Fibroblast of lung (primary cell): ENCODE data around the gene RAD23B. TPM values are rescaled to one million over a fixed set of nuclear protein-coding genes. Genes with fewer than 3 reads are reported as not detected.

Experiments used
- DNase-seq, 2 donors: peaks; one replicate each; pipeline versions ENCODE4 v3.0.0 to v3.0.0-alpha.2; 2010; ENCODE audit warnings: low read depth in 2 of 2
- H2AFZ ChIP-seq: 2 replicates; pipeline ENCODE4 v1.5.1; 2012; ENCODE audit warnings: low read length, control low read depth, inconsistent platforms
- H3K27ac ChIP-seq: 2 replicates; pipeline ENCODE4 v1.5.1; 2011; ENCODE audit warnings: low read length, control low read depth; ENCODE audit not compliant: insufficient read depth
- H3K27me3 ChIP-seq: 2 replicates; pipeline ENCODE4 v1.5.1; 2011; ENCODE audit warnings: mild to moderate bottlenecking, low read length; ENCODE audit not compliant: control insufficient read depth, insufficient read depth
- H3K36me3 ChIP-seq: 2 replicates; pipeline ENCODE4 v1.5.1; 2011; ENCODE audit warnings: low read length; ENCODE audit not compliant: control insufficient read depth, insufficient read depth
- H3K4me1 ChIP-seq: 2 replicates; pipeline ENCODE4 v1.5.1; 2011; ENCODE audit warnings: low read length; ENCODE audit not compliant: control insufficient read depth, insufficient read depth; ENCODE audit errors: extremely low read depth
- H3K4me2 ChIP-seq: 2 replicates; pipeline ENCODE4 v1.5.1; 2011; ENCODE audit warnings: low read length, control low read depth; ENCODE audit not compliant: insufficient read depth; ENCODE audit errors: extremely low read depth
- H3K4me3 ChIP-seq, 4 experiments: fragments of 200-600 bp in 1 of 4; sonication (generic) in 1 of 4; replicated peaks in 1 of 4; 2 replicates each; pipeline ENCODE4 v1.5.1; 2011 to 2016; ENCODE audit warnings: low read length in 4 of 4, low read depth in 3 of 4, mild to moderate bottlenecking in 3 of 4, control low read depth in 2 of 4, inconsistent platforms in 1 of 4, mixed read lengths in 1 of 4; ENCODE audit not compliant: insufficient read depth in 1 of 4; ENCODE audit errors: control extremely low read depth in 1 of 4
- H3K79me2 ChIP-seq: 2 replicates; pipeline ENCODE4 v1.5.1; 2012; ENCODE audit warnings: mild to moderate bottlenecking, low read length, inconsistent platforms; ENCODE audit not compliant: control insufficient read depth, insufficient read depth
- H3K9ac ChIP-seq: 2 replicates; pipeline ENCODE4 v1.5.1; 2011; ENCODE audit warnings: mild to moderate bottlenecking, low read length, control low read depth; ENCODE audit not compliant: insufficient read depth
- H3K9me3 ChIP-seq: 2 replicates; pipeline ENCODE4 v1.5.1; 2012; ENCODE audit warnings: low read depth, low read length; ENCODE audit not compliant: control insufficient read depth, insufficient read depth
- H4K20me1 ChIP-seq: 2 replicates; pipeline ENCODE4 v1.5.1; 2011; ENCODE audit warnings: low read length; ENCODE audit not compliant: control insufficient read depth, insufficient read depth; ENCODE audit errors: extremely low read depth
- EZH2 ChIP-seq: IDR thresholded peaks from 2 replicates; pipeline ENCODE4 v1.5.1; 2012; ENCODE audit warnings: low read length, control low read depth, mild to moderate bottlenecking; ENCODE audit errors: missing control alignments
- polyA plus RNA-seq, 2 donors: library from polyadenylated mRNA; depleted of rRNA in 1 of 2; stranded (reverse) in 1 of 2; unstranded in 1 of 2; fragments of >200 nt; gene quantifications; 2 replicates each; pipeline ENCODE4 v1.2.1, GENCODE V29; 2011 to 2012; ENCODE audit warnings: missing spikeins in 1 of 2
- total RNA-seq: library from RNA; depleted of rRNA; stranded (reverse); fragments of >200 nt; gene quantifications from 2 replicates; pipeline ENCODE4 v1.2.1, GENCODE V29; 2014
- TF ChIP-seq, protein P1 (sequence below), 2 donors: IDR thresholded peaks in 1 of 2; conservative IDR thresholded peaks in 1 of 2; 1 replicate in 1 of 2; 2 replicates in 1 of 2; pipeline ENCODE4 v1.5.1; 2011 to 2012; ENCODE audit warnings: low read length in 2 of 2, control low read depth in 1 of 2, inconsistent platforms in 1 of 2, low read depth in 1 of 2, mild to moderate bottlenecking in 1 of 2

Gene RAD23B
- total and polyA plus RNA-seq, 2 donors (not counting 1 experiment from before 2014, with no cell fraction given): 156 to 607 TPM

DNA sequence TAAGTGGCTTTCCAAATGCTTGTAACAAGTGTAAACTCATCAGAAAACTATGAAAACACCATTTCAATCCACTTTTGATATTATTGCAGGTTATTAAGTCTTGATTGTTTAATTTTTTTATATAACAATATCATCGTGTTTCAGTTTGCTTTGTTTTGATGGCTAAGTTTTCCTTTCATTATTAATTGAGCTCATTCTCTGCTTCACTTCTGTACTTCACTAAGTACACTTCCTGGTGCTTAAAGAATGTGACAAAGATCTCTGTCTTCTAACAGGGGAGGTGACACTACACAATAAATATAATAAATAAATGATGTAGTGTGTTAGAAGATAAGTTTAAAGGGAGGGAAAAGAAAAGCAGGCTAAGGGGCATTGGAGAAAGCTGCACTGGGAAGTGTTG lies 13.0 kb upstream of the RAD23B start:
- Histone ChIP-seq H4K20me1 (no peaks in the 10 kb centered on the region), H3K9ac (no peak overlapping the region), H3K4me2 (no peak overlapping the region), H2AFZ (no peak overlapping the region), H3K4me1 (peaks cover 22% of the 10 kb centered on the region), H3K4me3 (peak overlapping the region in 1 of 4 experiments; percentile 11), H3K79me2 (no peaks in the 10 kb centered on the region), H3K27ac (no peak overlapping the region), H3K27me3 (no peaks in the 10 kb centered on the region), H3K9me3 (no peaks in the 10 kb centered on the region), H3K36me3 (no peaks in the 10 kb centered on the region)
- TF ChIP-seq, protein P1, sequence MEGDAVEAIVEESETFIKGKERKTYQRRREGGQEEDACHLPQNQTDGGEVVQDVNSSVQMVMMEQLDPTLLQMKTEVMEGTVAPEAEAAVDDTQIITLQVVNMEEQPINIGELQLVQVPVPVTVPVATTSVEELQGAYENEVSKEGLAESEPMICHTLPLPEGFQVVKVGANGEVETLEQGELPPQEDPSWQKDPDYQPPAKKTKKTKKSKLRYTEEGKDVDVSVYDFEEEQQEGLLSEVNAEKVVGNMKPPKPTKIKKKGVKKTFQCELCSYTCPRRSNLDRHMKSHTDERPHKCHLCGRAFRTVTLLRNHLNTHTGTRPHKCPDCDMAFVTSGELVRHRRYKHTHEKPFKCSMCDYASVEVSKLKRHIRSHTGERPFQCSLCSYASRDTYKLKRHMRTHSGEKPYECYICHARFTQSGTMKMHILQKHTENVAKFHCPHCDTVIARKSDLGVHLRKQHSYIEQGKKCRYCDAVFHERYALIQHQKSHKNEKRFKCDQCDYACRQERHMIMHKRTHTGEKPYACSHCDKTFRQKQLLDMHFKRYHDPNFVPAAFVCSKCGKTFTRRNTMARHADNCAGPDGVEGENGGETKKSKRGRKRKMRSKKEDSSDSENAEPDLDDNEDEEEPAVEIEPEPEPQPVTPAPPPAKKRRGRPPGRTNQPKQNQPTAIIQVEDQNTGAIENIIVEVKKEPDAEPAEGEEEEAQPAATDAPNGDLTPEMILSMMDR (conservative IDR thresholded peaks at IDR 0.05 in 1 of 2, IDR thresholded peaks at IDR 0.05 in 1 of 2; ENCODE audit: low read depth in 1 of 2, low read length in 2 of 2): no peak
- no peak for TF ChIP-seq EZH2
- no peak for DNase-seq

DNA sequence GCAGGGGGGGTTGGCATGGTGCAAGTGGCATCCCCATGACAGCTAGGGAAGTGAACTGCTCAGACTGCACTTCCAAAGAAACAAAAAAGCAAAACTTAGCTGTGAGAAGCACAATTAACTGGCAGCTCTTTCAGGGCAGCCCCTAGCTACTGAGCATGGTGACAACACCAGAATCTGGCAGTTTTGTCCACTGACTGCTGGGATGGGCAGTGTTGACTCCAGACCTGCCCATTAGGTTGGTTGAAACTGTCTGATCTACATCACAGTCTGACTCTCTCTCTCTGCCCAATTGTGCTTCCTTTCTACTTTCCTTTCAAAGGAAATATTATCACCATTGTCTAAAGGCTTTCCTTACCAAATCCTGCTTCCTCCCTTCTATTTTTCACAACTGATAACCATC lies 12.5 kb upstream of the RAD23B start:
- Histone ChIP-seq H3K4me3 (no peak overlapping the region), H4K20me1 (no peaks in the 10 kb centered on the region), H3K27me3 (no peaks in the 10 kb centered on the region), H3K79me2 (no peaks in the 10 kb centered on the region), H3K27ac (no peak overlapping the region), H3K4me2 (no peak overlapping the region), H2AFZ (no peak overlapping the region), H3K9ac (no peak overlapping the region), H3K9me3 (no peaks in the 10 kb centered on the region), H3K4me1 (peaks cover 27% of the 10 kb centered on the region), H3K36me3 (no peaks in the 10 kb centered on the region)
- TF ChIP-seq, protein P1 (conservative IDR thresholded peaks at IDR 0.05 in 1 of 2, IDR thresholded peaks at IDR 0.05 in 1 of 2; ENCODE audit: low read depth in 1 of 2, low read length in 2 of 2): no peak
- TF ChIP-seq EZH2: no peak
- DNase-seq: no peak

DNA sequence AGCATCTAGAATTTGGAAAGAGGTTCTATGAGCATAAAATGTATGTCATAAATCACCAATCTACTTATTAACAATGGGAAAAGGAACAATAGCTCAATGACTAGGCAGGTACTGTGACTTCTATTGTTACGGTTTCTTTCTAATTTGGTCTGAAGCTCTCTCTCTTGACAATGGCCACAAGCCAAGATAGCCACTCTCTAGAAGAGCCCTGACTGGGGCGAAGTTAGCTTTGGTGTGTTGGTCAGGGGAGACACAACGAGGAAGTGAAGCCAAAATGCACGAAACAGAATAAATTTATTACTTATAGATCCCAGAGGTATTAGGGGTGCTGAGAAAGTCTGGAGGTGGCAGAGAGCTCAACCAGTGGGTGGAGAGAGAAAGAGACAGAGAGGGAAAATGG lies 9.4 kb upstream of the RAD23B start:
- no peak for TF ChIP-seq EZH2
- TF ChIP-seq, protein P1 (conservative IDR thresholded peaks at IDR 0.05 in 1 of 2, IDR thresholded peaks at IDR 0.05 in 1 of 2; ENCODE audit: low read depth in 1 of 2, low read length in 2 of 2): no peak
- Histone ChIP-seq H3K36me3 (no peaks in the 10 kb centered on the region), H2AFZ (no peak overlapping the region), H3K4me2 (no peak overlapping the region), H3K27ac (peak overlapping the region; percentile 49), H3K27me3 (no peaks in the 10 kb centered on the region), H3K4me1 (peaks cover 42% of the 10 kb centered on the region), H3K79me2 (no peaks in the 10 kb centered on the region), H4K20me1 (no peaks in the 10 kb centered on the region), H3K4me3 (no peak overlapping the region), H3K9ac (no peak overlapping the region), H3K9me3 (no peaks in the 10 kb centered on the region)
- no peak for DNase-seq
